Measurements from ENCODE around the gene LIN7B. TPM values are rescaled to one million over a fixed set of nuclear protein-coding genes. Genes with fewer than 3 reads are reported as not detected.

LIN7B gene
- total RNA-seq, 4 donors from 2014 or later, result 53.9 to 62.5 (median 54.7) TPM

DNA sequence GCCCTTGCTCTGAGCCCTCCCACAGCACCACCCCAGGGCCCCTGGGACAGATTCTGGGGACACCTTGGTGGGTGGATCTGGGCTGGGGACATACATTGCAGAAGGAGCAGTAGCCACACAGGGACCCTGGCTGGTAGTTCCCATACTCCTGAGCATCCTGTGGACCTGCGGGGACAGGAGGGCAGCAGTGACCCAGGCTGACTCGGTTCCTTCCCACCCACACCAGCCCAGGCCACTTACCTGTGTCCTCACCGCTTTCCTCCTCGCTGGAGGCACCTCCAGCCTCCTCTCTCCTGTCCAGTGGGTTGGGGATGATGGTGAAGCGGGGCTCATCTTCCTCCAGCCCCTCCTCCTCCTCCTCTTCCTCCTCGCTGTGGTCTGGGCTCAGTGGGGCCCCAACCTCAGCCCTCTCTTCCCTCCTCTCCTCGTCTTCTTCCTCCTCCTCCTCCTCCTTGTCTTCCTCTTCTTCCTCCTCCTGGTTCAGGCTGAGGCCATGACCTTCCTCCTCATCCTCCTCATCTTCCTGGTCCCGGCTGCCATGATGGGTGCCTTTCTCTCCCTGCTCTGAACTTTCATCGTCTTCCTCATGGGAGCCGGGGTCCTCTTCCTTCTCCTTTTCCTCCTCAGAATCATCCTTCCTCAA, 39.1 kb downstream of the LIN7B start:
- 90 to 93% methylated on average over 10 of the region's 10 CpGs for WGBS, 2 donors
- intact Hi-C loops (cut with DNase I; ENCODE audit: low total_unique reads), result no loop called here
- DNase-seq (ENCODE audit: low spot score in 2 of 2), result no peak
- H3K4me3 ChIP-seq (ENCODE audit: low read depth, poor library complexity, severe bottlenecking), result no peak overlapping the region
- TF ChIP-seq, protein P1, sequence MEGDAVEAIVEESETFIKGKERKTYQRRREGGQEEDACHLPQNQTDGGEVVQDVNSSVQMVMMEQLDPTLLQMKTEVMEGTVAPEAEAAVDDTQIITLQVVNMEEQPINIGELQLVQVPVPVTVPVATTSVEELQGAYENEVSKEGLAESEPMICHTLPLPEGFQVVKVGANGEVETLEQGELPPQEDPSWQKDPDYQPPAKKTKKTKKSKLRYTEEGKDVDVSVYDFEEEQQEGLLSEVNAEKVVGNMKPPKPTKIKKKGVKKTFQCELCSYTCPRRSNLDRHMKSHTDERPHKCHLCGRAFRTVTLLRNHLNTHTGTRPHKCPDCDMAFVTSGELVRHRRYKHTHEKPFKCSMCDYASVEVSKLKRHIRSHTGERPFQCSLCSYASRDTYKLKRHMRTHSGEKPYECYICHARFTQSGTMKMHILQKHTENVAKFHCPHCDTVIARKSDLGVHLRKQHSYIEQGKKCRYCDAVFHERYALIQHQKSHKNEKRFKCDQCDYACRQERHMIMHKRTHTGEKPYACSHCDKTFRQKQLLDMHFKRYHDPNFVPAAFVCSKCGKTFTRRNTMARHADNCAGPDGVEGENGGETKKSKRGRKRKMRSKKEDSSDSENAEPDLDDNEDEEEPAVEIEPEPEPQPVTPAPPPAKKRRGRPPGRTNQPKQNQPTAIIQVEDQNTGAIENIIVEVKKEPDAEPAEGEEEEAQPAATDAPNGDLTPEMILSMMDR (IDR thresholded peaks at IDR 0.05), result no peak
- no peak for TF ChIP-seq POLR2A (IDR thresholded peaks at IDR 0.05)

DNA sequence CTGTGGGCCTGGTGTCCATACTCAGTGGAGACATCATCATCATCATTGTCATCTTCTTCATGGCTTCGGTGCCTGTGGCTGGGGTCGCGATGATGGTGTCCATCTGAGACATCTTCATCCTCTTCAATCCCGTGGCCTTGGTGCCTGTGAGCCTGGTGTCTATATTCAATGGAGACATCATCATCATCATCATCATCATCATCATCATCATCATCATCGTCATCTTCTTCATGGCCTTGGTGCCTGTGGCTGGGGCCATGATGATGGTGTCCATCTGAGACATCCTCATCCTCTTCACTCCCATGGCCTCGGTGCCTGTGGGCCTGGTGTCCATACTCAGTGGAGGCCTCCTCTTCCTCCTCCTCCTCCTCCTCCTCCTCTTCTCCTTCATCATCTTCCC, 40.1 kb downstream of the LIN7B start:
- TF ChIP-seq, protein P1 (IDR thresholded peaks at IDR 0.05), result no peak
- no peak for TF ChIP-seq POLR2A (IDR thresholded peaks at IDR 0.05)
- intact Hi-C loops (cut with DNase I; ENCODE audit: low total_unique reads), result no loop called here
- H3K4me3 ChIP-seq (ENCODE audit: low read depth, poor library complexity, severe bottlenecking), result no peak overlapping the region
- WGBS, 2 donors, result 88 to 91% methylated on average over 6 of the region's 6 CpGs
- DNase-seq (ENCODE audit: low spot score in 2 of 2), result no peak

DNA sequence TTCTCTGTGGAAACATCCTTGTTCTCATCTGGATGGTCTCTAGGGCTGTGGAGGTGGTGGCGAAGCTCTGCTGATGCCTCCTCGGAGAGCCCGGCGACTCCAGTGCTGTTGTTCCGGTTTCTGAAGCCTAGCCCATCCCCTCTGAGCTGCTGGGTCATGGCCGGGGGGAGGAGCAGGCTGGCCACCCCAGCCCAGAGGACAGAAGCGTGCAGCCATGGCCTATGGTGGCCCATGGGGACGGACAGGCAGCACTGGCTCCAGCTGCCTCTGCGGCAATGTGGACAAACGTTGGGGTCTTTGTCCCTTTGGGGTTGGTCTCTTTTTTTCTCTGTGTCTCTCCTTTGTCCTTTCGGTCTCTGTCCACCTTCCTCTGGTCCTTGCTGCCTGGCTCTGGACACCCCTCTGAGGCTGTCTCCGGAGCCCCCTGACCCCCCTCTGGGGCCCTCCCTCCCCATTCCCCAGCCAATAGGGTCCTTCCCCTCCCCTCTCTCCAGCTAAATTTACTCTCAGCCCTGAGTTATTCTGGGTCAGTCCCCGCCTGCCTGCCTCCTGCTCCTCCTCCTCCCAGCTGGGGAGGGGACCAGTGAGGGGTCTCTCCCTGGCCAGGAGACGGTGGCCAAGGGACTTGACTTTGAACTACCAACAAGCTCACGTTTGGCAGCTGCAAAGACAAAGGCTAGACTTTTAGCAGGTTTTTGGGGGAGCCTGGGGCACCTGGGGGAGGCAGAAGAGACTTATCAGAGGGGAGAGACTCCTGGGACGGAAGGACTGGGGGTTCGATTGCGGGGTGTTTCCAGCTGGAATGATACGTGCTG, 41.0 kb downstream of the LIN7B start, which contains the start of gene HRC:
TSS of gene HRC (minus strand) at position 392 of the 815 bp plus-strand sequence. CDS start at position 233, 159 bp downstream.
- no peak for TF ChIP-seq POLR2A (IDR thresholded peaks at IDR 0.05)
- TF ChIP-seq, protein P1 (IDR thresholded peaks at IDR 0.05), result no peak
- WGBS, 2 donors, result 64 to 70% methylated on average over 18 to 19 of the region's 19 CpGs
- no peak within 1 kb of the TSS for H3K4me3 ChIP-seq (ENCODE audit: low read depth, poor library complexity, severe bottlenecking)
- no peak for DNase-seq (ENCODE audit: low spot score in 2 of 2)
- intact Hi-C loops (cut with DNase I; ENCODE audit: low total_unique reads), result no loop called here

DNA sequence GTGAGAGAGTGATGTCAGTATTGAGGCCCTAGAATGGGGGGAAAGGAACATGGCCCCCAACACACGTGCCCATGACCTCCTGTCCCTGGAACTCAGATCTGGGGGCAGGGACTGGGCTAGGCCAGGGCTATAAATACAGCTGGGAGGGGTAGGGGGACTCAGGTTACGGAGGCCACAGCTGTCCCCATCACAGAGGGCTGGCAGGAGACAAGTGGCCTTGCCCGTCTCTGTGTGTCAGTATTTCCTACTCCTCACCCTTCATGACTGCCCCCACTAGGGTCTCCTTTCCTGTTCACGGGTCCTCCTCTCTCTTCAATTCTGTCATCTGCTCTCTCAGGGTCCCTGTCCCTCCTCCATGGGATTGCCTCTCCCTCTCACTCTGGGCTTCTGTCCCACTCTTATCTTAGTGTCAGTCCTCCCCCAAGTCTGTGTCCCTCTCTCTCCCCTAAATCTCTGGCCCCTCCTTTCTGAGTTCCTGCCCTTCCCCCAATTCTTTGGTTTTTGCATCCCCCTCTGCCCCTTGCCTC, 41.7 kb downstream of the LIN7B start:
- H3K4me3 ChIP-seq (ENCODE audit: low read depth, poor library complexity, severe bottlenecking), result no peak overlapping the region
- no peak for TF ChIP-seq POLR2A (IDR thresholded peaks at IDR 0.05)
- TF ChIP-seq, protein P1 (IDR thresholded peaks at IDR 0.05), result no peak
- intact Hi-C loops (cut with DNase I; ENCODE audit: low total_unique reads), result no loop called here
- 68 to 79% methylated on average over 4 of the region's 4 CpGs for WGBS, 2 donors
- no peak for DNase-seq (ENCODE audit: low spot score in 2 of 2)

DNA sequence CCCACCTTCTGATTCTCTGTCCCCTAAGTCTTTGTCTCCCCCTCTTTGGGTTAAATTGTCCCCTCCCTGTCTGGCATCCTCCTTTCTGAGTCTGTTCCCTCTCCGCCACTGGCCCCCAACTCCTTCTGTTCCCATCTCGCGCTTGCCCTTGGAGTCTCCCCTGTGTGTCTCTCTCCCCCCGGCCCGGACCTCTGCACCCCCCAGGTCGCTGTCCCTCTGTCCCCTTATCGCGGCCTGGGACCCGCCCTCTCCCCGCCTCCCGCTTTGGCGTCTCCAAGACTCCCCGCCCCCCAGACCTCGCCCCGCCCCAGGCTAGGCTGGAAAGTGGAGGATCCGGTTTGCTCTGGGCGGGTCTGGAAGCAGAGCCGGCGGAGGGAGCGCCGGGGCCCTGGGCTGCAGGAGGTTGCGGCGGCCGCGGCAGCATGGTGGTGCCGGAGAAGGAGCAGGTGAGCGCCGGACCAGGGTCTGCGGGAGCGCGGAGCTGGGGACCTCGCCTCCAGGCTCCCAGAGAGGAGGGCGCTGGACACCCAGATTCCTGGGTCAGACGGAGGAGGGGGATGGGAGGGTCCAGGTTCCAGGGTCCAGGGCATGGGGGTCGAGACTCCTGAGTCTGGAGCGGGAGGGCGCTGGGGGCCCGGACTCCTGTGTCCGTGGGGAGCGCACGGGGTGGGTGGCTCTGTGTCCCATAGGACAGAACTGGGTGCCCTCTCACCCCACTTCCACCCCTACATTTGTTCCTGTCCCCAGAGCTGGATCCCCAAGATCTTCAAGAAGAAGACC, 43.5 kb downstream of the LIN7B start, which contains the start of gene TRPM4:
TSS of gene TRPM4 (plus strand) at position 348 of the 780 bp plus-strand sequence. CDS start at position 423, 75 bp downstream.
- 1% methylated on average over 39 to 40 of the region's 41 CpGs for WGBS, 2 donors
- TF ChIP-seq, protein P1 (IDR thresholded peaks at IDR 0.05), result no peak
- no peak for TF ChIP-seq POLR2A (IDR thresholded peaks at IDR 0.05)
- H3K4me3 ChIP-seq (ENCODE audit: low read depth, poor library complexity, severe bottlenecking), result peak within 1 kb of the TSS; percentile 88
- peak; percentile 88 to 98 for DNase-seq (ENCODE audit: low spot score in 2 of 2)
- intact Hi-C loops (cut with DNase I; ENCODE audit: low total_unique reads), result no loop called here

All from lower leg skin (tissue), 4 donors.